GM21367 (cell line): ENCODE results near the gene SLC43A2.
"Not testable (repeated sequence)": the region's sequence is repeated elsewhere in the genome, so short reads cannot be mapped to it uniquely, and the experiment has no call there.

Experiments used
- ATAC-seq: cut with Tn5 transposase; IDR thresholded peaks from one replicate; pipeline ENCODE4 v1.9.1; 2021; ENCODE audit not compliant: unreplicated experiment

Gene SLC43A2

DNA sequence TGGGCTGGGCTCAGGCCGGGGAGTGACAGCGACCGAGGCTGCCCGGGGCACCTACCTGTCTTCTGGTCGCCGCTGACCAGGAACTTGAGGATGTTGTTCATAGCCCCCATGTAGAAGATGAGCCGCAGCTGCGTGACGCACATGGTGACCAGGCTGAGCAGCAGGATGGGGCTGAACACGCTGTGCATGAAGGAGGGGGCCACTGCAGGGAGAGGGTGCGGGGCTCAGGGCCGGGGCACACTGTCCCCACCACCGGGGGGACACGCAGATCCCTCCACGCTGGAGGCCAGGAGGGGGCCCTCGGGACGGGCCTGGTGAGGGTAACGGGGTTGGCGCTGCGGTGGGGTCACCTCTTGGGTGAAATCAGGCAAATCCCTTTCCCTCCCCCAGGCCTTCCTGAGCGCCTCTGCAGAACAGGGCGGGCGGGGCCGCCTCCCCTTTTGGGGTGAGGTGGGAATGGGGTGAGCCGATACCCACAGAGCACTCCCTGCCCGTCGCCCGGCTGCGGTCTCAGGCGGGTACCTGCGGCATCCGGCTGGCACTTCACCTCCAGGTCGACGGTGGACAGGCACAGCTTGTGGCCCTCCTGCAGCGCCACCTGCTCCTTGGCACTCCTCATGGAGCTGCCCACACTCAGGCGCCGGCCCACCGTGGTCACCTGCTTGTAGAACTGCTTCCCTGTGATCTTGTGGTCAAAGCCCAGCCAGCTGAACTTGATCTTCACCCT lies 37.7 kb downstream of the SLC43A2 start:
- no peak for ATAC-seq

DNA sequence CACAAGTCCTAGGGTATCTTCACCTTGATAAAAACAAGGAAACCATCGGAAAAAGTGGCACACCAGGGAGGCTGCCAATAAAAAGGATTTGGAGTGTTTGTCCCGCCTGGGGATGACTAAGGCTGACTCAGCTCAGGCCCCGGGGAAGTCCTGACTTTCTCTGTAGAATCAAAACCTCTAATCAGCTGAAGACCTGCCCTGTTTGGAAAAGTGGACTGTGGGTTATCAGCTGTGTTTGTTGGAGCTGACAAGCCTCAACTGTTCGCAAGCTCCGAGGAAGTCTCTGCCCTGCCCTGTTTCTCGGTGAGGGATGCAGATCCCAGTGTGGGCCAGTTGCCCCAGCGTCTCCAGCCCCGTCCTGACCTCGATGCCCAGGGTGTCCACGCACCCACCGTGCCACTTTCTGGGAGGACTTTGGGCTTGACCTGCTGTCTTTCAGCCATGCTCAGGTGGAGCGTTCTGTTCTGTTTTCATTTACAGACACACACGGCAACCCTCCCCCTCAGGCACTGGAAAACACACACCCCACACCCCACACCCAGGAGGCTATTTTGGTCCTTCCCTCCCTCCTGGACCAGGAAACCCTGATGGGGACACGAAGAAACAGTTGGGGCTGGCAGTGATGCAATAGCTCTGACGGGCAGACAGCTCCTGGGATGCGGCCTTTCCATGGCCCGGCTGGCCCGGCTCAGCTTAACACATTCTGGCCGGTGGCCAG lies 38.4 kb downstream of the SLC43A2 start:
- ATAC-seq: no peak

DNA sequence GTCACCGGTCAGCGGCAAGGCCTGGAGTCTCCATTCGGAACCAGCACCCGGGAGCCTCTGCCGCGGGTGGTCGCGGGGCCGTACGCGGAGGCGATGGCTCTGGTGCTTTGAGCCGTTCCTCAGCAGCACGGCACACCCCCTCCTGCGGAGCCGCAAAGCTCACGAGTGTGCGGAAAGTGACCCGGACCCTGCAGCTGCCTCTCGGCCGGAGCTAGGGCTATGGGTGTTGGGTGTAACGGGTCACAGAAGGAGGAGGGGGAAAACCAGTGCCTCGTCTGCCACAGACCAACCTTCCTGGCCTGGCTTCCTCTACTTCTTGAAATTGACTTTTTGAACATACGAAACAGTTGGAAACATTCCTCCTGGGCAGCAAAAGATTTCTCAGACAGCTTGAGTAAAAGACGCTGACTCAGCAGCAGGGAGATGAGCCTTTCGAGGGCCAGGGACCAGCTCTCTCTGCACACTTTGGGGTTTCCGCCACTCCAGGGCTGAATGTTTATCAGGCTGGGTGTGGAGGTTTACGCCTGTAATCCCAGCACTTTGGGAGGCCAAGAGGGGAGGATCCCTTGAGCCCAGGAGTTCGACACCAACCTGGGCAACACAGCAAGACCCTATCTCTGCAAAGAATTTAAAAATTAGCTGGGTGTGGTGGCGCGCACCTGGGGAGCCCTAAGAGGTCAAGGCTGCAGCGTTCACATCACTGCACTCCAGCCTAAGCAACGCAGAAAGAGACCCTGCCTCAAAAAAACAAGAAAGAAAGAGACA lies 39.6 kb downstream of the SLC43A2 start:
- no peak for ATAC-seq

DNA sequence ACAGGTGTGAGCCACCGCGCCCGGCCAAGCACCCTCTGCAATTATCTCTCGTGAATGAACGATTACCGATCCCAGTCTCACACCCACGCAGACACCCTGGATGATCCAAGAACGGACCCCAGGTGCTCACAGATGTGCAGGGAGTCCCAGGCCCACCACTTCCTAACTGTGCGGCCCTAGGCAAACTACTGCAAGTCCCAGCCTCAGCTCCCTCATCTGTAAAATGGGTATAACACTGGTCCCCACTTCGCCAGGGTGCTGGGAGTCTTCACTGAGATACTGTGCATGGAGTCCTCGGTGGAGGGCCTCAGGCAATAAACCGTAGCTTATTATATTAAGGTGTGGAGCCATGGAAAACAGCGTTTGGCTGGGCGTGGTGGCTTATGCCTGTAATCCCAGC lies 44.5 kb downstream of the SLC43A2 start:
- no peak for ATAC-seq

DNA sequence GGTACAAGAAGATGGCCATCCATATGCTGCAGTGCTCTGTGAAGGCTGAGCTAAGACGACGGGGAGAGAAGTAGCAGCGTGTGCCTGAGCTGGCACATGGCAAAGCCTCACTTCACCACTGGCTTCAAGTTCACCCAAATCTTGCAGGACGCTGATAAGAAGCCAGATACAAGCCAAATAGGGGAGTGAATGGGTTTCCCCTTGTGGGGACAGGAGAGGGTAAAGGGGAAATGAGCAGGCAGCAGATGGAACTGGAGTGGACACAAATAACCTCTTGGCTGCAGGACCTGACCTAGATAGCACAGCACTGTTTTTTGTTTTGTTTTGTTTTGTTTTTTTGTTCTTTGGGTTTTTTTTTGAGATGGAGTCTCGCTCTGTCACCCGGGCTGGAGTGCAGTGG lies 45.1 kb downstream of the SLC43A2 start:
- no peak for ATAC-seq

DNA sequence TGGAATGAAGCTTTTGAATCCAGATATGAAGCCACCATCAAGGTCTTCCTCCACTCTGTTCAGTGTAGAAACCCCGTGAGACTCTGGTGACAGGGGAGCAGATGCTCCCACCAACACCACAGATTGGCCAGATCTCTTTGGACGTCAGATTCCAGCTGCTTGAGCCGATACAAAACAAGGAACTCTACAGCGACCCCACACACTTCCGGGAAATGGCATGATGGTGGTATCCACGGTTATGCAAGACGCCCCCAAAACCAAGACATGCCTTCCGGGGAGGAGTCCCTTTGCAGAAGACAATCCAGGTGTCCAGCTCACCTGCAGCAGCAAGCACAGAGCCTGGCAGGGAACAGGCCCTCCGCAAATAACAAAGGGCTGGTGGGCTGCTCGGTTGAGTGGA lies 46.3 kb downstream of the SLC43A2 start:
- no peak for ATAC-seq

DNA sequence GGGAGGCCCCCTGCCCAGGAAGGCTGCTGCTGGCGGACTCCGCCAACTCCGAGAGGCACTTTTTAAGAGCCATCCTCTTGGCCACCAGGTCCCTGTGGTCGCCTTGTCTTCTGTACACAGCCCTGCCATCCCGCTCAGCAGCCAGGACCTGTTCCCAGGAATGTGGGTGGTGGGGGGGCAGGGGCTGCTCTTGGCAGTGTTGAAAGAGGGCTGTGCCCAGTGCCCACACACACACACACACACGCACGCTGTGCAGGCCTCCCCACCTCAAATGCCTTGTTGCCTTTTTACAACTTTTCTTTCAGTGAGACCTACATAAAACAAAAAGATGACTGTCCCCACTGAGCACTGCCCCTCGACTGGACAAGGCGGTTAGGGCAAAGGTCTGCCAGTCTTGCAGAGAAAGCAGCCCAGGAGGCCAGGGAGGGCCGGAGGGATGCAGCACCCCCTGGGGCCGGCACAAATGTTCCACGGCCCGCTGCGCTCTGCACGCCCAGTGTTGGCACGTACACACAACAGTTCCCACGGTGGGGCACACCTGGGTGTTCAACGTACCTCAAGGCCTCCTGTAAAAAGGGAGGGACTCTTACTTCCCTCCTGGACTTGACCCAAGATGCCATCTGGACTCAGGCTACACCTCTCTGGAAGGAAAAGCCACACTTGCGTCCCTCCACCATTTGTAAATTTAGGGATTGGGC lies 47.5 kb downstream of the SLC43A2 start:
- ATAC-seq: no peak

DNA sequence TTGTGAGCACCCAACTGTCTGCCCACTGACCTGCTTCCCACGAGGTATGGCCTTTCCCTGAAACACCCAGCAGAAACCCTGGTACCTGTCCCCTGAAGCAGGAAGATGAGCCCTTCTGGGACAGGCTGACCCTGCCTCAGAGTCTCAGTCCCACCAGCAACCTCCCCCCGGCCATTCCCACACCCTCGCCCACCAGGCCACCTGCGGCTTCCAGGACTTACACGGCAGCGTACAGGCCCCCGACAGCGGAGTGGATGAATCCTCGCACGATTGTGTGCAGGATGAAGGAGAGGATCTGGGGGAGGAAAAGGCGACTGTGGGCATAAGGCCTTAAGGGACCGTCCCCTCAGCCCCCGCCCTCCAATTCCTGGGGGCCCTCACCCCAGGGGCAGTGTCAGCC lies 50.6 kb downstream of the SLC43A2 start:
- ATAC-seq: no peak

DNA sequence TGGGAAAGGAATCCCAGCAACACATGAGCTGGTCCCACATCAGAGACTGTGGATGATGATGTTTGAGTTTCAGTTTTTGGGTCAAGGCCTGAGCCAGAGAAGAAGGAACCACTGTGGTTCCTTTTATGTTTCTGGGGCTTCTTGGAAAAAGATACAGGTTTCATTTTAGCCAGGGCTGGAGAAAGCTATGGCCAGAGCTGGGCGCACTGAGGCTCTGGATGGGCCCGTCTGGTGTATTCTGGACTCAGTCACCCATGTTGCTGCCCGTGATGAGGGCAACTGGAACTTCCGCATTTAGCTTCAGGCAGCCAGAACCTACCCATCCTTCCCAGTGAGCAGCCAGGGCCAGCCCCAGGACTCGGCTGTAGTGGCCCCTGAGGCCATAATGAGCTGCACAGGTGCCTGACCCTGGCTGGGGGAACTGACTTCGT lies 51.0 kb downstream of the SLC43A2 start:
- no peak for ATAC-seq

DNA sequence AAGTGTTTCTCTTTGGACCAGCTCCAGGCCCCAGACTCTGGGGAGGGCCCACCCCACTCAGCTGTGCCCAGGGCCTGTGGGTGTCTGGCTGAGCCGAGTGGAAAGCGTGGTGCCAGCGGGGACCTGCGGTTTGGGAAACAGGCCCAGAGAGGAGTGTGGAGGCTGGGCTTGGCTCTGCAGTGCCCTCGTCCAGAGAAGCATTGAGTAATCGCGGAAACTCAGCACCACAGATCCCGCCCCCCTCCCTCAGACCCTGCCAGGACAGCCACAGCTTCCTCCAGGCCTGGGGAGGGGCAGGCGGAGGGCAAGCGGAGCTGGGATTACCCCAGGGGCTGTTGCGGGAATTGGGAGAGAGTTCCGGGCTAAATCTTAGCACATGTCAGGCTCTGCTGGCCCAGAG lies 51.5 kb downstream of the SLC43A2 start:
- no peak for ATAC-seq

DNA sequence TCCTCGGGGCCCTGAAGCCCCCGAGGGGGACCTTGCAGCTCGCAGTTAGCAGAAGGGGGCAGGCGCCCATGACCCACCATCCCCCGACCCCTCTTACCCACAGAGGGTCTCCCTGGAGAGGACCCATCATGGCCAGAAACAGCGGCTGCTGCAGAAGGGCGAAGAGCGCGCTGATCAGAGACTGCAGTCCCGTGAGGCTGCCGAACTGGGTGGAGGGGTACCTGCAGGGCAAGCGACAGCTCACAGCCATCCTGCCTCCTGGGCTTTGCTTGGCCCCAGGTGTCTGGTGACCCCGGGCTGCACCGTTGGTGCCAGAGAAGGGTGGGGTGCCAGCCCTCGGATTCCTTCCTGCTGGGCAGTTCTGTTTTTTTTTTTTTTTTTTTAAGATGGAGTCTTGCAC lies 52.1 kb downstream of the SLC43A2 start:
- ATAC-seq: no peak

DNA sequence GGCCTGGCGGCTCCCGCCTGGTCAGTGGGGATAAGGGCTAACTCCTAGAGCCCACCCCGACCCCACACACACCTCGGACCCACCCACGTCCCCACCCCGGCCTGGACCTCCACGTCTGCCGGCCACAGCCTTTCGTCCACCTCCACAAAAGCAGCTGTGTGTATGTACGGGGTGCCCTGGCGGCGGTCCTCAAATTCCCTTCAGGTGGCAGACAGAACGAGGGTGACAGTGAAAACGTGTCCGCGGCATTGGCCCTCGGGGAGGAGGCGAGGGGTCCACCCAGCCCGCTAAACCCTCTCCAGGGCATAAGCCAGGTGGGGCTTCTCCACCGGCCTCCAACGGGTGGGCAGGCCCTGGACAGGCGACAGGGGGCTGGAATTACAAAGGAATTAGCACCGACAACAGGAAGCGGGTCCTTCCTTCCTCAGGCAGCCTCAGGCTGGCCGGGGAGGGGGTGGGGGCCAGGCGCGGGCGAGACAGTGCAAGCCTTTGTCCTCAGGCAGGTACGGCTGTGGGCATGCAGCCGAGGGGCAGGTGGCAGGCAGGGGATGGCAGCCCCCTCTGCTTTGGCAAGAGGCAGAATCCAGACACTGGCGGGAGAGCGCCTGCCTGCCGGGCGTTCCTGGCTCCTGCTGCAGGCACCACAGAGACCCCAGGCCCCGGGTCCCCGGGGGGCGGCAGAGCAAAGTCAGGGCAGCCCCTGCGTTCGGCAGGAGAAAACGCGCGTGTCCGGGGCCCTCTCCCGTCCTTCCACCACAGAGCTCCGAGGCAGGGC lies 53.8 kb downstream of the SLC43A2 start:
- ATAC-seq: no peak

DNA sequence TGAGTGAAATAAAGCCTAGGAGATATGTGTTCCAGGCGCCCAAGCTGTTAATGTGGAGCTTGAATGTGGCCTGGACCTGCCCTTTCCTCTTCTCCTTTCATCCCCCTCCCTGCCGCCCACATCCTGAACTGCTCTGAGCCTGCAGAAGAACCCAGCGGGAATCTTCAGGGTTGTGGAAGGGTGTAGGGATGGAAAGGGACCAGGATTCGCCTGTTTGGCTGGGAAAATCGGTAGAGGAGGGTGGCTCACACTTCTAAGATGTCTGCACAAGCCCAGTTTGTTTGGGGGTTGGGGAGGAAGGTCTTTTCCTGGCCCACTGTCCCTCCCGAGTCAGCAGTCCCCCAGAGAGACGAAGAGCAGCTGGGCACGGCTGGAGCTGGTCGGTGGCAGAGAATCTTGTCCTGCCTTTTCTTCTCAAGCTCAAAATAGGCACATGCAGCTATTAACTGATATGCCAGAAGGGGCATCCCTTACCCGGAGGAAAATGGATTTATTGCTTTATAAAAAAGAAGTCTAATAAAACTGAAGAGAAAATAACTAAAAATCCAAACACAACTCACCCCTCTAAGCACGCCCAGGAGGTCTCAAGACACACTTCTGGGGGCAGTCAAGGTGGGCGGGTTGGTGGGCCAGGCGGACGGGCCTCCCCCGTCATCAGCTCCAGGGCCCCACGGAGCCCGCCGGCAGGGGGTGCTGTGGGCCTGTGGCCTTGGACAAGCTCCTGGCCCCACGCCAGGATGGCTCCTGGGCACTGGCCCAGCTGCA lies 54.5 kb downstream of the SLC43A2 start:
- ATAC-seq: no peak

DNA sequence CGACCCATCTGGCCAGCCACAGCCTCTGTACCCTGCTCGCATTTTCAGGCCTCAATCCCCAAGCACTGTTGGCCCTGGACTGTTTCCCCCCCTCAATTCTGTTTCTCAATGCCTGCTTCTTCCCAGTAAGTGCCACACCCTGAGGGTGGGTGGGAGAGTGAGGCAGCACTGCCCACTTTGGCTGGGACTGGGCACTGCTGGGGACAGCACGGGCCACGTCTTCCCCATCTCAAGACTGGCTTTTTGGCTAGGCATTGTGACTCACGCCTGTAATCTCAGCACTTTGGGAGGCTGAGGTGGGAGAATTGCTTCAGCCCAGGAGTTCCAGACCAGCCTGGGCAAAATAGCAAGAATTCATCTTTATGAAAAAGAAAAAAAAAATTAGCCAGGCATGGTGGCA lies 56.0 kb downstream of the SLC43A2 start:
- ATAC-seq: not testable (repeated sequence)

DNA sequence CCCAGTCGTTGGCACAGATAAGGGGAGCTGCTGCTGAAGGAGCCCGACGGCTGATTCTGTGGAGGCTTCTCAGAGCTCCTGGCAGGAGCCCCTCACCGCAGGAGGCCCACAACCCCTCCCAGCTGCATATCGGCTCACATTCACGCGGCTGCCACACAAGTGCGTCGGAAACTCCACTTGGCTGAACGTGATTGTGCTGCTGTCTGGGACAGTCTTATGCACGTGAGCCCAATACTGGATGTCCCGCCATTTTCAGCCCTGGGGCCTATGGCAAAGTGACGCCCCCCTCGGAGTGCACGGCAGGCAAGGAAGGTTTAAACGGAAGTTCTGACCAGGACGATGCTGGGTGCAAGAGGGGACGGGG lies 57.3 kb downstream of the SLC43A2 start:
- ATAC-seq: no peak

DNA sequence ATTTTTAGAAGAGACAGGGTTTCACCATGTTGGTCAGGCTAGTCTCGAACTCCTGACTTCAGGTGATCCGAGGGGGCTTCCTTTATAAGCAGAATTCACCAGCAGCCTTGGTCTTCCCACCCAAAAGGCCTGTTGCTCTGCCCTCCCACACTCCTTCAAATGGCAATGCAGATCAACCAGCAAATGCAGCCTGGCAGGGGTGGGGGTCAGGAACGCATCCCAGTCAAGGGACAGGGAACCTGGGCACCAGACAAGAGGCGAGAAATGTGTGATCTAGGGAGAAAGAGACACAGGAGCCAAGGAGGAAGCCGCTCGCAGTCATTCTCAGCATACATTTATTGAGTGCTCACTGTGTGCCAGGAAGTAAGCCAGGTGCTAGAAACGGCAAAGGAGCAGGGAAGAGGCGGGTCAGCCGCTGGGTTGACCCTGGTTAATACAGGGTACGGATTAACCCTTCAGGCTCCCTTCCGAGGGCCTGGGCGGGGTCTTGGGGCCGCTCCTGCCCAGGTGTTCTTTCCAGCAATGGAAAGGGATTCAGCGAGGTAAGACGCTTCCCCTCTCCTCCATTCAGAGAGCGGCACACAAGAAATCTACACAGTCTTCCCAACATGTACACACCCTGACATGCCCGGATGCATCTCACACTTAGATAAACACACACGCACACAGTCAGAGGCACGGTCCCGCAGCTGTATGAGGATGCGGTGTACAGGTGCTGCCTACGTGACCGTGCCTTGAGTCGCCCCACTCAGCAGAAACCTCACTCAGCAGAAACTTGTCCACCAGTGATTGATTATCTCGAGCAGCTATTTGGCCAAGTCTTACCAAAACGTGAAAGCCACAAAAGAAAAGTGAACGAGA lies 59.5 kb downstream of the SLC43A2 start:
- no peak for ATAC-seq

DNA sequence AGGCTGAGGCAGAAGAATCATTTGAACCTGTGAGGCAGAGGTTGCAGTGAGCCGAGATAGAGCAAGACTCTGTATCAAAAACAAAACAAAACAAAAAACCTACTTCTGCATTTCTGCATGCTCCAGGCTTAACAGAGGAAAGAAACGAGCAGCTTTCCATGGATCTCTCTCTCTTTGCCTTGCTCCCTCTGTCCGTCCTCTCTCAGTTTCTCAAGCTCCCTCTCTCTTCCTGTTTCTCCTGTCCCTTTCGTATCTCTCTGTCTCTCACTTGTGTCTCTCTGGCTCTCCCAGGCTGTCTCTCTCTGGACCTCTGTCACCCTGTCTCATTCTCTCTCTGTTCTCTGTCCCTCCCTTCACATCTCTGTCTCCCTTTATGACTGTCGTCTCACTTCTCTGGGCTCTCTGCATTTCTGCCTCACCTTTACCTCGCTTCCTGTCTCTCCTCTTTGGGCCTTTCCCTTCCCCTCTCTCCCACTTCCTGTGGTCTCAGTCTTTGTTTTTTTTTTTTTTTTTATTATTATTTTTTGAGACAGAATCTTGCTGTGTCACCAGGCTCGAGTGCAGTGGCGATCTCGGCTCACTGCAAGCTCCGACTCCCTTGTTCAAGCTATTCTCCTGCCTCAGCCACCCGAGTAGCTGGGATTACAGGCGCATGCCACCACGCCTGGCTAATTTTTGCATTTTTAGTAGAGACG lies 62.0 kb downstream of the SLC43A2 start:
- no peak for ATAC-seq

DNA sequence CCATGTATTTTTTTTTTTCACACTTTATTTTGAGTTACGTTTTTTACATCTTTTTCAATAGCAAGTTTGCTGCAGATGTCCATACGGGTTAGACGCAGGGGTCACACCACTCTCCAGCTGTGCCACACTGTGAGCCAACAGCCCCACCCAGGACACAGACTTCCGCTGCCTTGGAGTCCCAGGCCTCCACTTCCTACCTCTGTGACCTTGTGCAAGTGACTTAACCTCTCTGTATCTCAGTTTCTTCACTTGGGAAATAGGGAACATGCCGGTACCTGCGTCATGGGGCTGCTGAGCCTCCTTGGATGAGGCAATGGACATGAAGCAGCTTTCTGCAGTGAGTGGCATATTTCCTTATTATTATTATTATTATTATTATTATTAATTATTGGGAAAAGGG lies 62.8 kb downstream of the SLC43A2 start:
- no peak for ATAC-seq
